Measurements from ENCODE around the gene JAG2. TPM values are rescaled to one million over a fixed set of nuclear protein-coding genes. Genes with fewer than 3 reads are reported as not detected.
A peak's percentile ranks its signal among the peaks of the same experiment; 100 is the strongest.

JAG2 gene
- total and polyA plus RNA-seq, 2 of the 4 experiments (the other 2 are of a cell fraction) = 0.18 to 0.58 TPM

GRCh38 chr14:105181549-105182295 is 13.1 kb upstream of the JAG2 start:
- Histone ChIP-seq H2AK9ac (replicated peaks; ENCODE audit: low read depth, low read length, poor library complexity) (no peak overlapping the region), H2BK20ac (ENCODE audit: low read depth, low read length) (no peak overlapping the region), H3K4me3 (ENCODE audit: insufficient read depth, low read depth, low read length) (no peak overlapping the region), H3K79me1 (ENCODE audit: low read depth in 1 of 2, low read length in 2 of 2) (no peaks in the 10 kb centered on the region), H3K4me2 (ENCODE audit: low read depth, low read length) (no peak overlapping the region), H2BK15ac (ENCODE audit: low read depth, low read length) (no peak overlapping the region), H3K27me3 (ENCODE audit: control insufficient read depth, insufficient read depth, low read length) (peaks cover 17% of the 10 kb centered on the region; the same call in 1 of the 2 replicates), H4K5ac (ENCODE audit: low read depth, low read length) (no peak overlapping the region), H3K9me3 (ENCODE audit: control insufficient read depth, insufficient read depth, low read length) (no peaks in the 10 kb centered on the region), H3K14ac (replicated peaks; ENCODE audit: low read depth, low read length) (no peak overlapping the region), H3K4me1 (ENCODE audit: control insufficient read depth, insufficient read depth, low read length) (peaks cover 2% of the 10 kb centered on the region; the same call in 1 of the 2 replicates), H3K4ac (ENCODE audit: low read depth, low read length) (no peak overlapping the region), H3K23ac (ENCODE audit: low read depth, low read length) (no peak overlapping the region), H3K56ac (ENCODE audit: extremely low read depth, insufficient read depth, low read length) (no peak overlapping the region), H3K9me1 (ENCODE audit: insufficient read depth, low read length) (no peaks in the 10 kb centered on the region), H2BK5ac (ENCODE audit: low read depth, low read length, poor library complexity, severe bottlenecking) (no peak overlapping the region), H3K18ac (ENCODE audit: low read depth, low read length) (no peak overlapping the region), H3K36me3 (ENCODE audit: control insufficient read depth, insufficient read depth, low read length) (no peaks in the 10 kb centered on the region), H2AFZ (replicated peaks; ENCODE audit: low read length, poor library complexity) (peak overlapping the region; percentile 71), H2AK5ac (ENCODE audit: low read depth, low read length) (no peak overlapping the region), H2BK120ac (ENCODE audit: low read depth, low read length) (no peak overlapping the region), H4K20me1 (ENCODE audit: insufficient read depth, low read length) (peaks cover 4% of the 10 kb centered on the region; the same call in 1 of the 2 replicates), H4K8ac (ENCODE audit: low read depth in 2 of 2, low read length in 2 of 2) (no peak overlapping the region), H3K9ac (ENCODE audit: low read depth, low read length) (no peak overlapping the region), H3K27ac (ENCODE audit: insufficient read depth, low read length) (no peak overlapping the region), H4K91ac (ENCODE audit: insufficient read depth, low read depth, low read length) (no peak overlapping the region)
- WGBS, 2 experiments (ENCODE audit: extremely low coverage in 2 of 2, insufficient read length in 1 of 2) = 45% methylated on average over 10 of the region's 21 CpGs; no CpG with 5 or more reads in 1 of the 2 experiments
- no TSS peak for BruUV-seq (replicated peaks)
- DNase-seq (no peak), ATAC-seq (ENCODE audit: low read depth) (no peak)
- dilution Hi-C loops (cut with HindIII; ENCODE audit: low sequenced_read_pairs, unreplicated experiment) (no loop called here), in situ Hi-C loops (cut with MboI; ENCODE audit: low sequenced_read_pairs) (no loop called here), intact Hi-C loops (cut with micrococcal nuclease) (loop anchor here (5.0 kb wide), 1 partner anchor 89 kb away; no protein-coding TSS in a partner anchor)
- ChIA-PET CTCF (no interaction called here), POLR2A (ENCODE audit: unreplicated experiment) (no interaction called here)
- TF ChIP-seq NFE2L2 (IDR thresholded peaks at IDR 0.05; ENCODE audit: low read depth, low read length) = no peak
- no peak for TF ChIP-seq MAZ (IDR thresholded peaks at IDR 0.05; ENCODE audit: borderline replicate concordance, low read depth, low read length)
- no peak for TF ChIP-seq FOS (IDR thresholded peaks at IDR 0.05; ENCODE audit: low read depth, low read length)
- no peak for TF ChIP-seq SMC3 (IDR thresholded peaks at IDR 0.05; ENCODE audit: low read depth, low read length)
- TF ChIP-seq, protein P1, sequence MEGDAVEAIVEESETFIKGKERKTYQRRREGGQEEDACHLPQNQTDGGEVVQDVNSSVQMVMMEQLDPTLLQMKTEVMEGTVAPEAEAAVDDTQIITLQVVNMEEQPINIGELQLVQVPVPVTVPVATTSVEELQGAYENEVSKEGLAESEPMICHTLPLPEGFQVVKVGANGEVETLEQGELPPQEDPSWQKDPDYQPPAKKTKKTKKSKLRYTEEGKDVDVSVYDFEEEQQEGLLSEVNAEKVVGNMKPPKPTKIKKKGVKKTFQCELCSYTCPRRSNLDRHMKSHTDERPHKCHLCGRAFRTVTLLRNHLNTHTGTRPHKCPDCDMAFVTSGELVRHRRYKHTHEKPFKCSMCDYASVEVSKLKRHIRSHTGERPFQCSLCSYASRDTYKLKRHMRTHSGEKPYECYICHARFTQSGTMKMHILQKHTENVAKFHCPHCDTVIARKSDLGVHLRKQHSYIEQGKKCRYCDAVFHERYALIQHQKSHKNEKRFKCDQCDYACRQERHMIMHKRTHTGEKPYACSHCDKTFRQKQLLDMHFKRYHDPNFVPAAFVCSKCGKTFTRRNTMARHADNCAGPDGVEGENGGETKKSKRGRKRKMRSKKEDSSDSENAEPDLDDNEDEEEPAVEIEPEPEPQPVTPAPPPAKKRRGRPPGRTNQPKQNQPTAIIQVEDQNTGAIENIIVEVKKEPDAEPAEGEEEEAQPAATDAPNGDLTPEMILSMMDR (conservative IDR thresholded peaks at IDR 0.05; ENCODE audit: low read depth, low read length) = no peak
- TF ChIP-seq RFX5 (IDR thresholded peaks at IDR 0.05; ENCODE audit: low read depth, low read length) = no peak
- TF ChIP-seq, protein P2, sequence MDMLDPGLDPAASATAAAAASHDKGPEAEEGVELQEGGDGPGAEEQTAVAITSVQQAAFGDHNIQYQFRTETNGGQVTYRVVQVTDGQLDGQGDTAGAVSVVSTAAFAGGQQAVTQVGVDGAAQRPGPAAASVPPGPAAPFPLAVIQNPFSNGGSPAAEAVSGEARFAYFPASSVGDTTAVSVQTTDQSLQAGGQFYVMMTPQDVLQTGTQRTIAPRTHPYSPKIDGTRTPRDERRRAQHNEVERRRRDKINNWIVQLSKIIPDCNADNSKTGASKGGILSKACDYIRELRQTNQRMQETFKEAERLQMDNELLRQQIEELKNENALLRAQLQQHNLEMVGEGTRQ (IDR thresholded peaks at IDR 0.05; ENCODE audit: low read depth, low read length) = no peak
- TF ChIP-seq CHD1 (IDR thresholded peaks at IDR 0.05; ENCODE audit: low read depth, low read length) = no peak
- TF ChIP-seq POLR2A (IDR thresholded peaks at IDR 0.05; ENCODE audit: low read depth, low read length) = no peak
- TF ChIP-seq, protein P3, sequence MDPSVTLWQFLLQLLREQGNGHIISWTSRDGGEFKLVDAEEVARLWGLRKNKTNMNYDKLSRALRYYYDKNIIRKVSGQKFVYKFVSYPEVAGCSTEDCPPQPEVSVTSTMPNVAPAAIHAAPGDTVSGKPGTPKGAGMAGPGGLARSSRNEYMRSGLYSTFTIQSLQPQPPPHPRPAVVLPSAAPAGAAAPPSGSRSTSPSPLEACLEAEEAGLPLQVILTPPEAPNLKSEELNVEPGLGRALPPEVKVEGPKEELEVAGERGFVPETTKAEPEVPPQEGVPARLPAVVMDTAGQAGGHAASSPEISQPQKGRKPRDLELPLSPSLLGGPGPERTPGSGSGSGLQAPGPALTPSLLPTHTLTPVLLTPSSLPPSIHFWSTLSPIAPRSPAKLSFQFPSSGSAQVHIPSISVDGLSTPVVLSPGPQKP (IDR thresholded peaks at IDR 0.05; ENCODE audit: borderline replicate concordance, low read depth, low read length) = no peak
- TF ChIP-seq BHLHE40 (IDR thresholded peaks at IDR 0.05; ENCODE audit: low read depth, low read length) = no peak
- TF ChIP-seq CEBPB (IDR thresholded peaks at IDR 0.05; ENCODE audit: low read depth, low read length) = no peak
- TF ChIP-seq MXI1 (IDR thresholded peaks at IDR 0.05; ENCODE audit: borderline replicate concordance, low read depth, low read length) = no peak
- no peak for TF ChIP-seq MAFK (IDR thresholded peaks at IDR 0.05; ENCODE audit: low read depth, low read length)
- TF ChIP-seq RCOR1 (IDR thresholded peaks at IDR 0.05; ENCODE audit: insufficient replicate concordance, low read length) = no peak

Data from IMR-90 (cell line).